SK-N-SH treated with all-trans-retinoic acid at 6 μM for 48 hours (cell line): ENCODE measurements around the gene MTCH1.

ENCODE experiments used
- ATAC-seq: fragments of 200-7000 bp; cut with Tn5 transposase; 3 replicates; pipeline ENCODE4 v1.9.1; 2020; ENCODE audit warnings: mild to moderate bottlenecking, moderate library complexity
- ARNTL ChIP-seq: fragments of 450-650 bp; formaldehyde crosslinking; IDR thresholded peaks from 2 replicates; pipeline ENCODE4 v1.5.0; 2020; ENCODE audit warnings: low read depth, mild to moderate bottlenecking, moderate library complexity, borderline replicate concordance
- BACH2 ChIP-seq: fragments of 250-450 bp; sonication (Bioruptor Pico); IDR thresholded peaks from 2 replicates; pipeline ENCODE4 v1.9.0; 2021; ENCODE audit warnings: mild to moderate bottlenecking, borderline replicate concordance
- CSDC2 ChIP-seq: fragments of 250-450 bp; sonication (Bioruptor Pico); IDR thresholded peaks from 2 replicates; pipeline ENCODE4 v1.5.0; 2020; ENCODE audit warnings: mild to moderate bottlenecking, moderate library complexity
- CSRNP3 ChIP-seq: fragments of 250-450 bp; sonication (Bioruptor Pico); IDR thresholded peaks from 2 replicates; pipeline ENCODE4 v1.5.1; 2021; ENCODE audit warnings: mild to moderate bottlenecking, moderate library complexity
- ESRRG ChIP-seq: fragments of 250-450 bp; sonication (Bioruptor Pico); IDR thresholded peaks from 2 replicates; pipeline ENCODE4 v1.6.1; 2021; ENCODE audit warnings: mild to moderate bottlenecking
- GLIS3 ChIP-seq: fragments of 250-450 bp; sonication (Bioruptor Pico); IDR thresholded peaks from 2 replicates; pipeline ENCODE4 v1.5.0; 2020; ENCODE audit warnings: mild to moderate bottlenecking, moderate library complexity
- ISL1 ChIP-seq: fragments of 250-450 bp; sonication (Bioruptor Pico); IDR thresholded peaks from 2 replicates; pipeline ENCODE4 v2.1.2; 2022; ENCODE audit warnings: mild to moderate bottlenecking, moderate library complexity
- OSR1 ChIP-seq: fragments of 250-450 bp; sonication (Bioruptor Pico); IDR thresholded peaks from 2 replicates; pipeline ENCODE4 v1.8.0; 2022; ENCODE audit warnings: moderate library complexity, mild to moderate bottlenecking, inconsistent platforms
- PPARA ChIP-seq: fragments of 250-450 bp; sonication (Bioruptor Pico); IDR thresholded peaks from 2 replicates; pipeline ENCODE4 v1.5.0; 2020; ENCODE audit warnings: mild to moderate bottlenecking, borderline replicate concordance
- RARB ChIP-seq: fragments of 250-450 bp; sonication (Bioruptor Pico); IDR thresholded peaks from 2 replicates; pipeline ENCODE4 v1.8.0; 2021; ENCODE audit warnings: mild to moderate bottlenecking, moderate library complexity
- SNAI2 ChIP-seq: fragments of 250-450 bp; sonication (Bioruptor Pico); IDR thresholded peaks from 2 replicates; pipeline ENCODE4 v1.5.0; 2020; ENCODE audit warnings: mild to moderate bottlenecking, moderate library complexity
- TCF4 ChIP-seq: fragments of 250-450 bp; sonication (Bioruptor Pico); IDR thresholded peaks from 2 replicates; pipeline ENCODE4 v1.8.0; 2021; ENCODE audit warnings: mild to moderate bottlenecking, moderate library complexity, borderline replicate concordance
- TOX ChIP-seq: fragments of 250-450 bp; sonication (Bioruptor Pico); IDR thresholded peaks from 2 replicates; pipeline ENCODE4 v1.8.0; 2021; ENCODE audit warnings: mild to moderate bottlenecking, moderate library complexity, borderline replicate concordance
- ZC3H10 ChIP-seq: fragments of 250-450 bp; sonication (Bioruptor Pico); IDR thresholded peaks from 2 replicates; pipeline ENCODE4 v1.5.1; 2021; ENCODE audit warnings: mild to moderate bottlenecking, moderate library complexity
- ZFP3 ChIP-seq: fragments of 250-450 bp; sonication (Bioruptor Pico); IDR thresholded peaks from 2 replicates; pipeline ENCODE4 v1.5.0; 2020; ENCODE audit warnings: mild to moderate bottlenecking, moderate library complexity
- ZFP30 ChIP-seq: fragments of 450-650 bp; formaldehyde crosslinking; IDR thresholded peaks from 2 replicates; pipeline ENCODE4 v1.5.0; 2022; ENCODE audit warnings: mild to moderate bottlenecking, moderate library complexity
- ZNF565 ChIP-seq: fragments of 450-650 bp; formaldehyde crosslinking; conservative IDR thresholded peaks from 2 replicates; pipeline ENCODE4 v1.5.0; 2020; ENCODE audit warnings: low read depth, mild to moderate bottlenecking, moderate library complexity
- ZNF70 ChIP-seq: fragments of 450-650 bp; formaldehyde crosslinking; IDR thresholded peaks from 2 replicates; pipeline ENCODE4 v1.5.0; 2020; ENCODE audit warnings: mild to moderate bottlenecking, moderate library complexity
- ZNF8 ChIP-seq: fragments of 450-650 bp; formaldehyde crosslinking; IDR thresholded peaks from 2 replicates; pipeline ENCODE4 v1.5.0; 2020; ENCODE audit warnings: mild to moderate bottlenecking, moderate library complexity
- TF ChIP-seq, protein P1 (sequence below): fragments of 250-450 bp; sonication (Bioruptor Pico); IDR thresholded peaks from 2 replicates; pipeline ENCODE4 v1.8.0; 2020; ENCODE audit warnings: mild to moderate bottlenecking, moderate library complexity, borderline replicate concordance
- TF ChIP-seq, protein P2 (sequence below): fragments of 250-450 bp; sonication (Bioruptor Pico); IDR thresholded peaks from 2 replicates; pipeline ENCODE4 v1.8.0; 2021; ENCODE audit warnings: low read depth, mild to moderate bottlenecking, moderate library complexity, borderline replicate concordance

Gene MTCH1

DNA sequence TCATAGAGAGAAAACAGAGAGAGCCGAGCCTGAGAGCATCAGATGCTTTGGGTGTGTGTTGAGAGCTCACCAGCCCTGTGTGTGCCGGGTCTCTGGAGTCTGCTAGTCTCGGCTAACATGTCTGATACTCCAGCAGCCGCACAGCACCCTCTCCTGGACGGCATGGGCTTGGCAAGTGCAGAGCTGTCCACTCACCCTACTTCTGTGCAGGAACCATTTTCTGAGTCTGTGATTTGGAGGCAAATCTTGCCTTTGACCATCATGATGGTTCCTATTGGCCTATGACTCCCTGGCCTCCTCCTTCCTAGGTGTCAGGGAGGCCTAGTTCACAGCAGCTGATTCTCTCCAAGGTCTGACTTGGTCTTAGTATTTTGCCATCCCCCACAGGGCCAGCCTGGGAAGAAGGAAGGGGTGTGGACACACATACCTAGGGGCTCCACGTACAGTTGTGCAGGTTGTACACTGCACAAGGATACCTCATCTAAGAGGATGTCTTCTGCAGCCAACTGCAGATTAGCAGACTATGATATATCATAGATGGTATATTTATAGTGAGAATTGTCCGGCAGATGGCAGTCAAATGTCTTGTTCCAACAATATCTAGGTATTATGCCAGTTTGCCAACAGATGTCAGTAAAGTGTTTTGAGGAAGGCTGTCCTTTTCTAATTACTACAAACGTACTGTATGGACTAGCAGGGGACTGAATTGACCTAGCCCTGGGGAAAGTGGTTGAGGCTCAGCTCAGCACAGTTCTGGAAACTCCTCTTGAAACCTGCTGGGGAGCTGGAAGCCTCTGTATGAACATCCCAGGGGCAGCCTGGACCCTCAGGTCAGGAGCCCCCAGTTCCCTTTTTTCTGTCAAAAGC, 32.4 kb upstream of the MTCH1 start (continued):
- TF ChIP-seq, protein P1, sequence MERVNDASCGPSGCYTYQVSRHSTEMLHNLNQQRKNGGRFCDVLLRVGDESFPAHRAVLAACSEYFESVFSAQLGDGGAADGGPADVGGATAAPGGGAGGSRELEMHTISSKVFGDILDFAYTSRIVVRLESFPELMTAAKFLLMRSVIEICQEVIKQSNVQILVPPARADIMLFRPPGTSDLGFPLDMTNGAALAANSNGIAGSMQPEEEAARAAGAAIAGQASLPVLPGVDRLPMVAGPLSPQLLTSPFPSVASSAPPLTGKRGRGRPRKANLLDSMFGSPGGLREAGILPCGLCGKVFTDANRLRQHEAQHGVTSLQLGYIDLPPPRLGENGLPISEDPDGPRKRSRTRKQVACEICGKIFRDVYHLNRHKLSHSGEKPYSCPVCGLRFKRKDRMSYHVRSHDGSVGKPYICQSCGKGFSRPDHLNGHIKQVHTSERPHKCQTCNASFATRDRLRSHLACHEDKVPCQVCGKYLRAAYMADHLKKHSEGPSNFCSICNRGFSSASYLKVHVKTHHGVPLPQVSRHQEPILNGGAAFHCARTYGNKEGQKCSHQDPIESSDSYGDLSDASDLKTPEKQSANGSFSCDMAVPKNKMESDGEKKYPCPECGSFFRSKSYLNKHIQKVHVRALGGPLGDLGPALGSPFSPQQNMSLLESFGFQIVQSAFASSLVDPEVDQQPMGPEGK = no peak
- TF ChIP-seq ZNF8 (CRISPR knock-in tag) (no peak), RARB (no peak), PPARA (CRISPR knock-in tag) (no peak), OSR1 (no peak), ZFP3 (CRISPR knock-in tag) (no peak)
- TF ChIP-seq, all 23 proteins: peak for 0

DNA sequence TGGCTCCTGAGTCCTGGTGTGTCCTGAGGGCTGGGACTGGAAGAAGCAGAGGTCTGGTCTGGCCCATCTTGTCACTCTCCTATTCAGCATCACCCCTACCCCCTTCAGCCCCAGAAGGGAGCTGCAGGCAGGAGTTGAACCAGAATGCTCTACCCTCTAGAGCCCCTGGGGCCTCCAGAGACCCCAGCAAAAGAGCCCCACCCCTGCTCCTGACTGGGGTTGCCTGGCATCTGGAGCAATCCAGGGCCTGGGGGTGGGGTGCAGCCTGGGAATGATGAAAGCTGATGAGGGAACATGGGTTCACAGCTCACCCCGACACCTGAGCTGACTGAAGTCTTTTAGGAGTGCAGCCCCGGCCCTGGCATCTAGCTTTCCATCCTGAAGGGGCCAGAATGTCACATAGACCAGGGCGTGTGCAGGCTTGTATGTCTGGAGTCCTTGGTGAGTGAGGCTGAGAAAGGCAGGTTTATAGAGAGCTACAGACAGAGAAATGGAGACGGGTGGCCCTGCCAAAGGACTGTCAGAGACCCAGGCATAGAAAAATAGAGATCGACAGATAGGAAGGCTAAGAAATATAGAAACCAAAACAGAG, 31.7 kb upstream of the MTCH1 start:
- ATAC-seq = peak; percentile 44
- TF ChIP-seq ZC3H10 (CRISPR knock-in tag) (no peak), ESRRG (no peak), PPARA (CRISPR knock-in tag) (no peak), SNAI2 (CRISPR knock-in tag) (no peak), GLIS3 (CRISPR knock-in tag) (no peak), ZFP30 (no peak)
- TF ChIP-seq, protein P2, sequence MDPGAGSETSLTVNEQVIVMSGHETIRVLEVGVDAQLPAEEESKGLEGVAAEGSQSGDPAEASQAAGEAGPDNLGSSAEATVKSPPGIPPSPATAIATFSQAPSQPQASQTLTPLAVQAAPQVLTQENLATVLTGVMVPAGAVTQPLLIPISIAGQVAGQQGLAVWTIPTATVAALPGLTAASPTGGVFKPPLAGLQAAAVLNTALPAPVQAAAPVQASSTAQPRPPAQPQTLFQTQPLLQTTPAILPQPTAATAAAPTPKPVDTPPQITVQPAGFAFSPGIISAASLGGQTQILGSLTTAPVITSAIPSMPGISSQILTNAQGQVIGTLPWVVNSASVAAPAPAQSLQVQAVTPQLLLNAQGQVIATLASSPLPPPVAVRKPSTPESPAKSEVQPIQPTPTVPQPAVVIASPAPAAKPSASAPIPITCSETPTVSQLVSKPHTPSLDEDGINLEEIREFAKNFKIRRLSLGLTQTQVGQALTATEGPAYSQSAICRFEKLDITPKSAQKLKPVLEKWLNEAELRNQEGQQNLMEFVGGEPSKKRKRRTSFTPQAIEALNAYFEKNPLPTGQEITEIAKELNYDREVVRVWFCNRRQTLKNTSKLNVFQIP = no peak

DNA sequence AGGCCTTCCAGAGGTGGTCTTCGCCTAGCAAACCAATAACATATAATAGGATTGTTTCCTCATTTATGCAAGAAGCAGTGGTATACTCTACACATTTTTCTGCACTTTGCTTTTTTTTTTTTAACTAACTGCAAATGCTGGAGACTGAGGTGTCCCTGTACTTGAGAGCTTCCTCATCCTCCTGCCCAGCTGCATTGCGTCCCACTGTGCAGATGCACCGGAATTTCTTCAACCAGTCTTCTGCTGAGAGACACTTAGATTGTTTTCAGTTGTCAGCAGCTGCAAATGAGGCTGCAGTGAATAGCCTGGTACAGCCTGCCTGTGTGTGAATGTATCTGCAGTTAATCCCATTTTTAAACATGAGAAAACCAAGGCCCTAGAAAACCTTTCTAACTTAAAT, 31.0 kb upstream of the MTCH1 start:
- TF ChIP-seq ZFP3 (CRISPR knock-in tag) (no peak), TOX (CRISPR knock-in tag) (no peak), ZNF565 (no peak), ZFP30 (no peak), PPARA (CRISPR knock-in tag) (no peak), ISL1 (CRISPR knock-in tag) (no peak), CSDC2 (no peak), BACH2 (CRISPR knock-in tag) (no peak), ZNF8 (CRISPR knock-in tag) (no peak), TCF4 (CRISPR knock-in tag) (no peak), GLIS3 (CRISPR knock-in tag) (no peak), ZC3H10 (CRISPR knock-in tag) (no peak), RARB (no peak), ARNTL (no peak)
- ATAC-seq = no peak

DNA sequence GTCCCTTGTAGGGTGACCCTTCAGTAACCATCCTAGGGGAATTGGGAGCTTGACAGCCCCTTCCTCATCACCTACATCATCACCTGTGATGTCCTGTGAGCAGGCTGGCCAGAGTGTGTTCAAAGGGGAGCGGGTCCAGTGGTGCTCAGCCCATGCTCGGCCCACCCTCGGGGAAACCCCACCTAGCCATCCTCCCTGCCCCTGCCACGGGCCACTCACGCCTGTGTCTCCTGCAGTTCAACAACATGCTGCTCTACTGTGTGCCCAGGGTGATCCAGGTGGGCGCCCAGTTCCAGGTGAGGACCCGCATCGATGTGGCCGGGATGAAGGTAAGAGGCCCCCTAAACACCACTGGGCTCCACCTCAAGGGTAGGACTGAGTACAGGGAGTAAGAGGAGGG, 29.5 kb upstream of the MTCH1 start:
- ATAC-seq = no peak
- TF ChIP-seq ISL1 (CRISPR knock-in tag) = no peak
- TF ChIP-seq CSRNP3 (CRISPR knock-in tag) = no peak
- no peak for TF ChIP-seq ZNF70 (CRISPR knock-in tag)
- no peak for TF ChIP-seq ESRRG
- TF ChIP-seq, all 23 proteins: peak for 0

DNA sequence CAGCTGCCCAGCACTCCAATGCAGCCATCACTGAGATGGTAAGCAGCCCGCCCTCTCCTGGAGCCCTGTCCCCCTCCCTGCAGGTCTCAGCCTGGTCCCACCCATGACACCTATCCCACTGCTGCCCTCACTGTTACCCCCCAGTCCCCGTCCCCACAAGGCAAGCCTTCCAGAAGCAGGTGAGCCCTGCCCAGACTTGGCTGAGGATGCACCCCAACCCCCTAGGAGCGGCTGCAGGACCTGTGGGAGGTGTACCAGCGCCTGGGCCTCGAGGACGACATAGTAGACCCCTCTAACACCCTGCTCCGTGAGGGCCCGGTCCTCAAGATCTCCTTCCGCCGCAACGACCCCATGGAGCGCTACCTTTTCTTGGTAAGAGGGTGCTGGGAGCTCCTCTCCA, 28.7 kb upstream of the MTCH1 start:
- no peak for ATAC-seq
- TF ChIP-seq ZFP3 (CRISPR knock-in tag) (no peak), BACH2 (CRISPR knock-in tag) (no peak)
